Esophagus muscularis mucosa (tissue), 3 donors: Measurements from ENCODE around the gene MSRB3.

Experiments
- POLR2A ChIP-seq: fragments of 450-650 bp; IDR thresholded peaks from one replicate; pipeline ENCODE4 v1.6.1; 2017; ENCODE audit warnings: antibody characterized with exemption, moderate library complexity, mild to moderate bottlenecking, low read depth
- POLR2AphosphoS5 ChIP-seq, 2 donors: sonication (generic); formaldehyde crosslinking; IDR thresholded peaks; one replicate each; pipeline ENCODE4 v1.6.1; 2017; ENCODE audit warnings: antibody characterized with exemption in 2 of 2
- TF ChIP-seq, protein P1 (sequence below), 3 experiments: fragments of 200-600 bp in 2 of 3; fragments of 450-650 bp in 1 of 3; sonication (generic) in 2 of 3; IDR thresholded peaks; one replicate each; pipeline ENCODE4 v1.5.1; 2017 to 2019; ENCODE audit warnings: antibody characterized with exemption in 3 of 3, mild to moderate bottlenecking in 2 of 3, moderate library complexity in 1 of 3

DNA sequence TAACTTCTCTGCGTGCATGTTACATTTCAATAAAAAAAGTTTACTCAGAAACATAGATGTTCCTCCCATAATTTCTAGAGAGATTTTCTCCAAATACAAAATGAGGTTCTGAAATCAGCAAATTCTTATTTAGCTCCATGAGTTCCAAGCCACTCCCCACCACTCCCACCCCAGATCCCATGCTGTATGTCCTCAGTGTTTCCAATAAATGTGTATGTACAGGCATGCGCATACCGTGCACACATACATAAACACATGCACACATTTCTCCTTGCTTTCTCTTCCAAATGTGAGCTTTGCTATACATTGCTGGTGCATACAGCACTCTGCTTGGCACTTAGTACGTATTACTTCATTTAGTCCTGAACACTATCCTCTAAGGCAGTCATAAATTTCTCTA lies 209.7 kb downstream of the MSRB3 start:
- no peak for TF ChIP-seq POLR2A
- TF ChIP-seq, protein P1, sequence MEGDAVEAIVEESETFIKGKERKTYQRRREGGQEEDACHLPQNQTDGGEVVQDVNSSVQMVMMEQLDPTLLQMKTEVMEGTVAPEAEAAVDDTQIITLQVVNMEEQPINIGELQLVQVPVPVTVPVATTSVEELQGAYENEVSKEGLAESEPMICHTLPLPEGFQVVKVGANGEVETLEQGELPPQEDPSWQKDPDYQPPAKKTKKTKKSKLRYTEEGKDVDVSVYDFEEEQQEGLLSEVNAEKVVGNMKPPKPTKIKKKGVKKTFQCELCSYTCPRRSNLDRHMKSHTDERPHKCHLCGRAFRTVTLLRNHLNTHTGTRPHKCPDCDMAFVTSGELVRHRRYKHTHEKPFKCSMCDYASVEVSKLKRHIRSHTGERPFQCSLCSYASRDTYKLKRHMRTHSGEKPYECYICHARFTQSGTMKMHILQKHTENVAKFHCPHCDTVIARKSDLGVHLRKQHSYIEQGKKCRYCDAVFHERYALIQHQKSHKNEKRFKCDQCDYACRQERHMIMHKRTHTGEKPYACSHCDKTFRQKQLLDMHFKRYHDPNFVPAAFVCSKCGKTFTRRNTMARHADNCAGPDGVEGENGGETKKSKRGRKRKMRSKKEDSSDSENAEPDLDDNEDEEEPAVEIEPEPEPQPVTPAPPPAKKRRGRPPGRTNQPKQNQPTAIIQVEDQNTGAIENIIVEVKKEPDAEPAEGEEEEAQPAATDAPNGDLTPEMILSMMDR (IDR thresholded peaks at IDR 0.05) = no peak
- TF ChIP-seq POLR2AphosphoS5 (IDR thresholded peaks at IDR 0.05) = no peak
